DMS53 treated with DMSO at 0.1 percent for 48 hours (cell line): ENCODE measurements around the gene MADCAM1.
"Not testable (repeated sequence)": the region's sequence is repeated elsewhere in the genome, so short reads cannot be mapped to it uniquely, and the experiment has no call there.

Source experiments
- DNase-seq: peaks from one replicate; lab custom pipeline; 2025; ENCODE audit not compliant: unreplicated experiment; lab: John Stamatoyannopoulos, UW

MADCAM1 gene

DNA sequence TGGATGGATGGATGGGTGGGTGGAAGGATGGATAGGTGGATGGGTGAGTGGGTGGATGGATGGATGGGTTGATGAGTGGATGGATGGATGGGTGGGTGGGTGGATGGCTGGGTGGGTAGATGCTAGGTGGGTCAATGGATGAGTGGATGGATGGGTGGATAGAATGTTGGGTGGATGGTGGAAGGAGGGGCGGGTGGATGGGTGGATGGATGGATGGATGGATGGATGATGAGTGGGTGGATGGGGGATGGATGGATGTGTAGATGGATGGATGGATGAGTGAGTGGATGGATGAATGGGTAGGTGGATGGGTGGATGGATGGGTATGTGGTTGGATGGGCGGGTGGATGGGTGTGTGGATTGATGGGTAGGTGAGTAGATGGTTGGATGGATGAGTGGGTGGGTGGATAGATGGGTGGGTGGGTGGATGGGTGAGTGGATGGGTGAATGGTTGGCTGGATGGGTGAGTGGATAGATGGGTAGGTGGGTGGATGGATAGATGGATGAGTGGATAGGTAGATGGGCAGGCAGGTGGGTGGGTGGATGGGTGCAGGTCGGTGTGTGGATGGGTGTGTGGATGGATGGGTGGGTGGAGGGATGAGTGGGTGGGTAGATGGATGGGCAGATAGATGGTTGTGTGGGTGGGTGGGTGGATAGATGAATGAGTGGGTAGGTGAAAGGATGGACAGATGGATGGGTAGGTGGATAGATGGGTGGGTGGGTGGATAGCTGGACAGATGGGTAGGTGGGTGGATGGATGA, 31.1 kb upstream of the MADCAM1 start:
- DNase-seq, result no peak

DNA sequence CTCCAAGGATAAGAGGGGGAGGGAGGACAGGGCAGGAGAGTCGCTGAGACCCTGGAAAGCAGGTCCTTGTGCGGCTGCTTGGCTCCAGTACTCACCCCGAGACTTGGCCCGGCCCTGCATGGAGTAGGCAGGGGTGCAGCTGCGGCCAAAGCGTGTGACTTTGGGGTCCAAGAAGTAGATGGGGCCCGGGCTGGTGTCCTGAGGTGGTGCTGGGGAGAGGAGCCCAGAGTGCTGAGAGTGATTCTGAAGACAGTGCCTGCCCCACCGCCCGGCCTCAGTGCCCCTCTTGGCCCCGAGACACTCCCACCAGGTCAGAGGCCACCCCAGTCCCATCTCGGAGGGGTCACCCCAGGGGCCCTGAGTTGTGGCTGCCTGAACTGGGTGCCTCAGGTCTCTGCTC, 28.7 kb upstream of the MADCAM1 start:
- no peak for DNase-seq

DNA sequence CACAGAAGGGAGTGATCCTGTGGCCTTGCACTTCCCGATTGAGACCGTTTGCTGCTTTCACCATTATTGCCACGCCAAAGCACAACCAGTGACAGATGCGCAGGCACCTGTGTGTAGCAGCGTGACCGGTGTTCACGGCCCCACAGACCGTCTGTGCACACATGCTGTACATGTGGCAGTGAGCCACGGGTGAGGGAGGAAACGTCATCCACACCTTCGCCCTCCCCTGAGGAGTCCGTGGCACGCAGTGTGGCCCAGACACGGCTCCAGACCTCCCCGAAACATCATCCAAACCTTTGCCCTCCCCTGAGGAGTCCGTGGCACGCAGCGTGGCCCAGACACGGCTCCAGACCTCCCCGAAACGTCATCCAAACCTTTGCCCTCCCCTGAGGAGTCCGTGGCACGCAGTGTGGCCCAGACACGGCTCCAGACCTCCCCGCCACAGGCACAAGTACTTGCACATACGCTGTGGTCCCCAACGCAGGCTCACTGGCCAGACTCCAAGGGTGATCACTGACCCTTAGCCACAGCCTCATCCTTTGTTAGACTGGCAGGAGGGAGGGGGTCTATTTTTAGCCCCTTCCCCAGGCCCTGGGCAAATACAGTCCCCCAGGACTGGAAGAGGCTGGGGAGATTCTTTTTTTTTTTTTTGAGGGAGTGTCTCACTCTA, 27.6 kb upstream of the MADCAM1 start:
- DNase-seq, result no peak

DNA sequence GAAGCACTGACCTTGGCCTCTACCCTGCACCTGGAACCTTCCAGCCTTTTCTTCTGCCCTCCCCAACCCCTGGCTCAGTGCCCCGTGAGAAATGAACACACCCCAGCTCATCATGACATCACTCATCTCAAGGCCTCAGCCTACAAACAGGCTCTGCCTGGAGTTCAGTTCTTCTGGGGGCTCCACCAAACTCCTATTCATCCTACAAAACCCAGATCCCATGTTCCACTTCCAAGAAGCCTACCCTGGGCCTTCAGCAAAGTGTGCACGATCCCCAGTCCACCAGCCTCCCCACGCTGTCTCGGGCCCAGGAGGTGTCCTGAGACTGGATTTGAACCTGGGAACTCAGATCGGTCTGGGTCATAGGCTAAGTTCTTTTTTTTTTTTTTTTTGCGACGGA, 26.5 kb upstream of the MADCAM1 start:
- DNase-seq, result no peak

DNA sequence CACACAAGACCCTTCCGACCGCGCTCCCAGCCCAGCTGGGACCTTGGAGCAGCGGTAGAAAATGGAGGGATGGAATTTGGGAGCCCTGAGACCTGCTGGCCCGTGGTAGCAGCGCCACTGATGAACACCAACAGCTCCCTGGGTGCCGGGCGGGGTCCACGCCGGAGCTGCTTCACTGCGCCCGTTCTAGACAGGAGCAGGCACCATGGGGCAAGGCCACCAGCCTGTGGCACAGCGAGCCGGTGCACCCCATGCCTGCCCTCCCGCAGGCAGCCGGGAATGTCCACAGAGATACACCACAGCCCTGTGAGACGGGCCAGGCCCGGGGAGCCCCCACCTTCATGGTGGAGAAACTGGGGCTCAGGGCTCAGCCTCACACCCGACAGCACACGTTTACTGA, 25.6 kb upstream of the MADCAM1 start:
- no peak for DNase-seq

GRCh38 chr19:472005-472858, 24.1 kb upstream of the MADCAM1 start:
- no peak for DNase-seq

- DNase-seq, result no peak
Measured at GRCh38 chr19:474126-475078, 21.9 kb upstream of the MADCAM1 start.

- no peak for DNase-seq
Measured at GRCh38 chr19:475360-475759, 20.9 kb upstream of the MADCAM1 start.

DNA sequence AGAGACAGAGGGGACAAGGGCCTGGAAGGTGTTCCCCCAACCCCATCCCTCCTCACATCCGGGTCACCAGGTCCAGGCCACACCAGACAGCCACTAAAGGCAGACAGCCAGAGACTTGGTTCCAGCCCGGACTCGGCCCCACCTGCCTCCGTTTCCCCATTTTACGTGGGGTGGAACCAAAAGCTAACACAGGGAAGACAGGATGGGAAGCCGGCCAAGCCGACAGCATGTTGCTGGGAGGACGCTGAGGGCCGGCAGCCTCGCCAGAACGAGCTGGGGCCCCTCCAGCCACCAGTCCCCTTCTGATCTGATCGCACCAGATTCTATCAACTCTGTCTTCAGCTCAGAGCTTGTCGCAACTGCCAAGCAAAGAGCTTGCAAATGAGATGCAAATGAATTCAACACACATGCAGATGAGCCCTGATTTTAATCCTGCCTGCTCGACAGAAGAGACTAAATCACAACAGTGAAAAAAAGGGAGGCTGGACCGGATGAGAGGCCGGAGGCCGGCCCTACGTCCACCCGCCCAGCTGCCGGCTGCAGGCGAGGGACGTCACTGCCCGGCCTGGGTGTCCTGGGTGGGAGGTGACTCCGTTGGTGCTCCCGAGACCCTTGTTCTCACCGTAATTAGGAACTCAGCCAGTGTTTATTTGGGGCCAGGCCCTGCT, 17.9 kb upstream of the MADCAM1 start:
- DNase-seq, result no peak

DNA sequence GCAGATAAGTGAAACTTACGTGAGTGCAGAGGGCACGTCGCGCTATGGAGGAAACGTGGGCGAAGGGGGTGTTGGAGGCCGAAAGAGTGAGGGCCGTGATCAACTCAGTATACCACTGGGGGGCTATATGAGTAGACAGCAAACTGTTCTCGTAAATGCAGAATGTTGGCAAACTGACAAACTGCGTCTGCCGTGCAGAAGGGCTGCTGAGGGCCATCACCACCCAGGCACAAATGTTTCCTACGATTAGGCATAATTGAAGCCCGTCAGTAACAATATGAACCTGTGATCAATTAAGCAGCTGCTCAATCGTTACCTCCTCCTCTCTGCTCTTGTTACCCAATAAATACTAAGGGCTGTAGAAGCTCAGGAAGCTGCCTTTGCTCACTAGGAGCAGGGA, 17.3 kb upstream of the MADCAM1 start:
- no peak for DNase-seq

DNA sequence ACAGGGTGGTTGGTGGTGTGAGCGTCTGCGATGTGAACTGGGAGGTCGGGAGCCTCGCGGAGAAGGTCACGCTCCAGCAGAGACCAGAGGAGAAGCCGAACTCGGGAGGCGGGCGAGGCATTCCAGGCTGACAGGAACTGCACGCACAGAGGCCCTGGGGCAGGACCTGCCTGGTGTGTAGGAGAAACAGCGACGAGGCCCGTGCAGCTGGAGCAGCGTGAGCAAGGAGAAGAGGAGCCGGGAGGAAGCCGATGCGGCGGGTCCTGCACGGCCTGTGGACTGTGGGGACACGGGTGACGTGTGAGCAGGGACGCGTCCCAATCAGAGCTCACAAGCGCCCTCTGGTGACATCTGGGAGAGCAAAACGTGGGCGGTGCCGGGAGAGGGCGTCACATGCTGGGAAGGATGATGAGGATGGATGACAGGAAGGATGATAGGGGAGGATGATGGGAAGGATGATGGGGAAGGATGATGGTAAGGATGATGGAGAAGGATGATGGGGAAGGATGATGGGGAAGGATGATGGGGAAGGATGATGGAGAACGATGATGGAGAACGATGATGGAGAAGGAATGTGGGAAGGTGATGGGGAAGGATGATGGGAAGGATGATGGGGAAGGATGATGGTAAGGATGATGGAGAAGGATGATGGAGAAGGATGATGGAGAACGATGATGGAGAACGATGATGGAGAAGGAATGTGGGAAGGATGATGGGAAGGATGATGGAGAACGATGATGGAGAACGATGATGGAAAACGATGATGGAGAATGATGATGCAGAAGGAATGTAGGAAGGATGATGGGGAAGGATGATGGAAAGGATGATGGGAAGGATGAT, 16.1 kb upstream of the MADCAM1 start:
- no peak for DNase-seq

GRCh38 chr19:481100-481499, 15.2 kb upstream of the MADCAM1 start:
- not testable (repeated sequence) for DNase-seq

DNA sequence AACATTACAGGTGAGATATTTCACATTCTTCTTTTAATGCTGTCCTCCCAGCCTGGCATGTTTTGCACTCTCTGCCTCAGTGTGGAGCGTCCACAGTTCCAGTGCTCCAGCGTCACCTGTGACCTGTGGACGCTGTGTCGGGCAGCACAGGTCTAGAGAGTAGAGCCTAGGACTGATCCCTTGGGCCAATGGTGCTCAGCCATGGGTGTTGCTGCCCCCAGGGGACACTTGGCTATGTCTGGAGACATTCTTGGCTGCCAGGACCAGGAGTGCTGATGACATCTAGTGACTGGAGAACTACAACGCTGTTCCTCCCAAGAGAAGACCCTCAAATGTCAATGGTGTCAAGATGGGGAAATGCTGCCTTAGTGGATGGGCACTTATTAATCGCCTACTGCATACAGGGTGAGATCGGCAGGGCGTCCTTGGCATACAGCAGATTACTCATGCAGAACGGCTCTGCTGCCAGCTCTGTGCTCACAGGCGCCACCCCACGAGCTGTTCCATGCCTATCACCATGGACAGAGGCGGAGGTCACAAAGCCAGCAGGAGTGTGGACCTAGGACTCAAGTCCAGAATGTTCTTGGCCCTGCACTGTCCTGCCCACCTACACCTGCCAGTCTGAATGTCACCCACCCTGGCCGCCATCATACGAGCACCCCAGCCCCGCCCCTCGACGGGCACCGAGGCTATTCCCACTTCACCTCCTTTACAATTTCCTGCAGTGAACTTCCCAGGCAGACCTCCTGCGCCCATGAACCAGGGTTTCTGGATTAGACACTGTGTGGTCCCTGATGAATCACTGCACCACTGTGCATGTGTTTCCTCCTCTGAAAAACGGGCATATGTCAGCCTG, 13.9 kb upstream of the MADCAM1 start:
- DNase-seq, result no peak

DNA sequence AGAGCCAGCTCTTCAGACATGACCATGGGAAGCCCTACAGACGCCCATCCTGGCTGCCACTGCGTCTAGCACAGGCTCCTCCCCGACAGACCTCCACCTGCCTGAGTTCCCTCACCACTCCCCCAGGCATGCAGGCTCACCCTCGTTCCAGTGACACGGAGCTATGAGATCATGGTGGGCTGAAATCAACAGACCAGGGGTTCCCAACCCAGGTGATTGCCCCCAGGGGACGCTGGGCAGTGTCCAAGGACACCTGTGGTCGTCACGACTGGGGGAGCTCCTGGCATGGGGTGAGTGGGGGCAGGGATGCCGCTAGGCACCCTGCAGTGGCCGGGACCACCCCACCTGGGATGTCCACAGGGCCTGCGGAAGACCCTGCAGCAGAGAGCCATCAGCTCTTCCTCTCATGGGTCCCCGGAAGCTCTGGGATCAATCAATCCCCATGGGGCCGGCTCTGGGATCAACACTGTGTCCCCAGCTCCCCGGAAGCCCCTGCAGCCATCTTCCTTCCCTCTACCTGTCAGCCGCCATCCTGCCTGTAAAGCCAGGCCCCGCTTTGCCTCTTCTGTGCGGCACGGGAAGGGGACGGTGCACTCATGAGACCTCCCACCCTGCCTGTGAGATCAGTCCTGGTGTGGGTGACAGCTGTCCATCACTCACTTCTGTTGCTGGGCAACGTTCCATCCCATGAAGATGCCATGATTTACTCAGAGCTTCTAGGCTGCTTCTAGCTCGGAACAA, 12.8 kb upstream of the MADCAM1 start:
- no peak for DNase-seq

GRCh38 chr19:484494-484893, 11.8 kb upstream of the MADCAM1 start:
- DNase-seq, result no peak

- DNase-seq, result no peak
Measured at GRCh38 chr19:485077-485476, 11.2 kb upstream of the MADCAM1 start.

GRCh38 chr19:485583-486236, 10.6 kb upstream of the MADCAM1 start:
- no peak for DNase-seq
